H9 (cell line): ENCODE results near the gene CYP19A1. TPM values are rescaled to one million over a fixed set of nuclear protein-coding genes. Genes with fewer than 3 reads are reported as not detected.

Experiments
- DNase-seq: peaks from one replicate; pipeline ENCODE4 v3.0.0-alpha.2; 2017
- H2AFZ ChIP-seq: one replicate; pipeline ENCODE4 v1.6.1; 2013; ENCODE audit warnings: mild to moderate bottlenecking, low read length, control low read depth, moderate library complexity
- H2AK5ac ChIP-seq: 2 replicates; pipeline ENCODE4 v1.6.1; 2013; ENCODE audit warnings: low read length, control low read depth, mixed read lengths; ENCODE audit not compliant: insufficient read length
- H2BK120ac ChIP-seq: one replicate; pipeline ENCODE4 v1.6.1; 2013; ENCODE audit warnings: low read depth, mild to moderate bottlenecking, low read length, control low read depth, inconsistent platforms; ENCODE audit not compliant: poor library complexity, severe bottlenecking
- H2BK12ac ChIP-seq: 2 replicates; pipeline ENCODE4 v1.6.1; 2013; ENCODE audit warnings: low read length, control low read depth, mixed read lengths, low read depth; ENCODE audit not compliant: insufficient read length
- H2BK15ac ChIP-seq: 2 replicates; pipeline ENCODE4 v1.6.1; 2013; ENCODE audit warnings: low read depth, low read length, control low read depth
- H2BK20ac ChIP-seq: one replicate; pipeline ENCODE4 v1.6.1; 2013; ENCODE audit warnings: low read depth, mild to moderate bottlenecking, low read length, control low read depth, inconsistent platforms; ENCODE audit not compliant: poor library complexity, severe bottlenecking
- H2BK5ac ChIP-seq: 2 replicates; pipeline ENCODE4 v1.6.1; 2013; ENCODE audit warnings: low read length, control low read depth, mixed read lengths; ENCODE audit not compliant: insufficient read length
- H3K14ac ChIP-seq: 2 replicates; pipeline ENCODE4 v1.6.1; 2013; ENCODE audit warnings: low read length, control low read depth; ENCODE audit not compliant: insufficient read depth
- H3K18ac ChIP-seq: 2 replicates; pipeline ENCODE4 v1.6.1; 2013; ENCODE audit warnings: low read depth, mild to moderate bottlenecking, mixed read lengths, low read length, control low read depth; ENCODE audit not compliant: insufficient read length
- H3K23ac ChIP-seq: 2 replicates; pipeline ENCODE4 v1.6.1; 2013; ENCODE audit warnings: low read length, control low read depth, mixed read lengths, low read depth; ENCODE audit not compliant: insufficient read length
- H3K23me2 ChIP-seq: 2 replicates; pipeline ENCODE4 v1.6.1; 2013; ENCODE audit warnings: low read depth, mild to moderate bottlenecking, mixed read lengths, low read length, control low read depth; ENCODE audit not compliant: insufficient read length, poor library complexity, severe bottlenecking
- H3K27ac ChIP-seq: 2 replicates; pipeline ENCODE4 v1.5.1; 2013; ENCODE audit warnings: low read length, control low read depth, mixed read lengths, low read depth; ENCODE audit not compliant: insufficient read length
- H3K27me3 ChIP-seq: 2 replicates; pipeline ENCODE4 v1.6.1; 2013; ENCODE audit warnings: low read length, control low read depth, inconsistent platforms; ENCODE audit not compliant: insufficient read depth
- H3K4ac ChIP-seq: 2 replicates; pipeline ENCODE4 v1.6.1; 2013; ENCODE audit warnings: low read depth, mild to moderate bottlenecking, control low read depth, inconsistent platforms, low read length, moderate library complexity
- H3K4me1 ChIP-seq: 2 replicates; pipeline ENCODE4 v1.6.1; 2013; ENCODE audit warnings: low read length, control low read depth, inconsistent platforms; ENCODE audit not compliant: insufficient read depth
- H3K4me2 ChIP-seq: 2 replicates; pipeline ENCODE4 v1.6.1; 2013; ENCODE audit warnings: low read length, control low read depth, mixed read lengths; ENCODE audit not compliant: insufficient read length, insufficient read depth
- H3K56ac ChIP-seq: 2 replicates; pipeline ENCODE4 v1.6.1; 2013; ENCODE audit warnings: low read depth, mild to moderate bottlenecking, mixed read lengths, low read length, control low read depth; ENCODE audit not compliant: insufficient read length
- H3K79me1 ChIP-seq: 2 replicates; pipeline ENCODE4 v1.6.1; 2013; ENCODE audit warnings: low read depth, mild to moderate bottlenecking, moderate library complexity, low read length, control low read depth, inconsistent platforms; ENCODE audit not compliant: insufficient read depth, poor library complexity, severe bottlenecking
- H3K79me2 ChIP-seq: 2 replicates; pipeline ENCODE4 v1.6.1; 2013; ENCODE audit warnings: low read length, control low read depth, inconsistent platforms; ENCODE audit not compliant: insufficient read depth
- H3K9ac ChIP-seq: 2 replicates; pipeline ENCODE4 v1.6.1; 2013; ENCODE audit warnings: low read length, control low read depth, mixed read lengths; ENCODE audit not compliant: insufficient read length; ENCODE audit errors: extremely low read depth
- H3K9me3 ChIP-seq: one replicate; pipeline ENCODE4 v1.6.1; 2013; ENCODE audit warnings: low read depth, low read length, inconsistent platforms; ENCODE audit not compliant: control insufficient read depth
- H3T11ph ChIP-seq: one replicate; pipeline ENCODE4 v1.6.1; 2013; ENCODE audit warnings: mild to moderate bottlenecking, low read length, control low read depth, inconsistent platforms
- H4K20me1 ChIP-seq: one replicate; pipeline ENCODE4 v1.6.1; 2013; ENCODE audit not compliant: control insufficient read depth, insufficient read length, insufficient read depth
- H4K5ac ChIP-seq: 2 replicates; pipeline ENCODE4 v1.6.1; 2013; ENCODE audit warnings: low read depth, mild to moderate bottlenecking, mixed read lengths, low read length, control low read depth; ENCODE audit not compliant: insufficient read length
- H4K8ac ChIP-seq: replicated peaks from 2 replicates; pipeline ENCODE4 v1.6.1; 2013; ENCODE audit warnings: low read length, control low read depth, mixed read lengths, low read depth; ENCODE audit not compliant: insufficient read length
- H4K91ac ChIP-seq: 2 replicates; pipeline ENCODE4 v1.6.1; 2013; ENCODE audit warnings: low read depth, mild to moderate bottlenecking, moderate library complexity, mixed read lengths, low read length, control low read depth; ENCODE audit not compliant: insufficient read length
- H3K27ac Mint-ChIP-seq, 3 experiments: 2 replicates in 2 of 3; 3 replicates in 1 of 3; pipeline ENCODE4 v1.8.0; 2020 to 2021; ENCODE audit warnings: mixed read lengths in 3 of 3, mild to moderate bottlenecking in 1 of 3, moderate library complexity in 1 of 3
- H3K27me3 Mint-ChIP-seq: 2 replicates; pipeline ENCODE4 v1.8.0; 2021; ENCODE audit warnings: low read depth, mild to moderate bottlenecking, moderate library complexity, mixed read lengths
- H3K36me3 Mint-ChIP-seq, 3 experiments: 2 replicates in 2 of 3; 3 replicates in 1 of 3; pipeline ENCODE4 v1.8.0; 2020 to 2021; ENCODE audit warnings: low read depth in 3 of 3, mixed read lengths in 3 of 3; ENCODE audit not compliant: insufficient read depth in 1 of 3
- H3K4me1 Mint-ChIP-seq, 2 experiments: 2 replicates each; pipeline ENCODE4 v1.8.0; 2020; ENCODE audit warnings: mixed read lengths in 2 of 2
- H3K4me3 Mint-ChIP-seq, 2 experiments: 2 replicates in 1 of 2; 3 replicates in 1 of 2; pipeline ENCODE4 v1.8.0; 2020 to 2021; ENCODE audit warnings: mild to moderate bottlenecking in 2 of 2, mixed read lengths in 2 of 2, moderate library complexity in 1 of 2
- H3K9me3 Mint-ChIP-seq, 2 experiments: 2 replicates in 1 of 2; 3 replicates in 1 of 2; pipeline ENCODE4 v1.8.0; 2020; ENCODE audit warnings: mild to moderate bottlenecking in 2 of 2, mixed read lengths in 2 of 2, moderate library complexity in 1 of 2
- WGBS: extraction: QIAGEN DNeasy Blood & Tissue Kit; methylation state at CpG from one replicate; pipeline ENCODE4 v1.1.7; 2013; ENCODE audit warnings: missing lambda C conversion rate, low lambda C conversion rate, mixed read lengths; ENCODE audit not compliant: insufficient read length; ENCODE audit errors: extremely low coverage; 5-methylcytosine and 5-hydroxymethylcytosine counted together
- total RNA-seq: library from RNA; stranded (reverse); gene quantifications from 2 replicates; pipeline ENCODE4 v1.2.1, GENCODE V29; 2021
- TF ChIP-seq, protein P1 (sequence below): fragments of 200-600 bp; sonication (generic); conservative IDR thresholded peaks from 3 replicates; pipeline ENCODE4 v1.8.0; 2021; ENCODE audit warnings: antibody characterized with exemption, mild to moderate bottlenecking

The CYP19A1 gene
- total RNA-seq, 1 experiment from 2014 or later: not detected

- Mint-ChIP-seq H3K4me3 (no peak overlapping the region), H3K9me3 (no peaks in the 10 kb centered on the region), H3K4me1 (peaks cover 5 to 9% of the 10 kb centered on the region in 2 experiments), H3K27me3 (no peaks in the 10 kb centered on the region), H3K36me3 (no peaks in the 10 kb centered on the region), H3K27ac (no peak overlapping the region)
- Histone ChIP-seq H3K27ac (no peak overlapping the region), H3K9me3 (no peaks in the 10 kb centered on the region), H2BK5ac (no peak overlapping the region), H4K8ac (no peak overlapping the region), H4K20me1 (no peaks in the 10 kb centered on the region), H2BK120ac (no peak overlapping the region), H3K79me2 (no peaks in the 10 kb centered on the region), H3K14ac (no peak overlapping the region), H3K56ac (no peak overlapping the region), H3K18ac (no peak overlapping the region), H2AK5ac (no peak overlapping the region), H3K9ac (no peak overlapping the region), H3K4me2 (no peak overlapping the region), H2BK20ac (no peak overlapping the region), H2BK12ac (no peak overlapping the region), H3K27me3 (no peaks in the 10 kb centered on the region), H3K4ac (no peak overlapping the region), H3K79me1 (no peaks in the 10 kb centered on the region), H3K4me1 (no peaks in the 10 kb centered on the region), H2AFZ (no peak overlapping the region), H3K23me2 (no peaks in the 10 kb centered on the region), H3T11ph (no peak overlapping the region), H4K91ac (no peak overlapping the region), H4K5ac (no peak overlapping the region), H3K23ac (no peak overlapping the region), H2BK15ac (no peak overlapping the region)
- no peak for DNase-seq
- WGBS: no CpG with 5 or more reads among the region's 10 CpGs
- TF ChIP-seq, protein P1, sequence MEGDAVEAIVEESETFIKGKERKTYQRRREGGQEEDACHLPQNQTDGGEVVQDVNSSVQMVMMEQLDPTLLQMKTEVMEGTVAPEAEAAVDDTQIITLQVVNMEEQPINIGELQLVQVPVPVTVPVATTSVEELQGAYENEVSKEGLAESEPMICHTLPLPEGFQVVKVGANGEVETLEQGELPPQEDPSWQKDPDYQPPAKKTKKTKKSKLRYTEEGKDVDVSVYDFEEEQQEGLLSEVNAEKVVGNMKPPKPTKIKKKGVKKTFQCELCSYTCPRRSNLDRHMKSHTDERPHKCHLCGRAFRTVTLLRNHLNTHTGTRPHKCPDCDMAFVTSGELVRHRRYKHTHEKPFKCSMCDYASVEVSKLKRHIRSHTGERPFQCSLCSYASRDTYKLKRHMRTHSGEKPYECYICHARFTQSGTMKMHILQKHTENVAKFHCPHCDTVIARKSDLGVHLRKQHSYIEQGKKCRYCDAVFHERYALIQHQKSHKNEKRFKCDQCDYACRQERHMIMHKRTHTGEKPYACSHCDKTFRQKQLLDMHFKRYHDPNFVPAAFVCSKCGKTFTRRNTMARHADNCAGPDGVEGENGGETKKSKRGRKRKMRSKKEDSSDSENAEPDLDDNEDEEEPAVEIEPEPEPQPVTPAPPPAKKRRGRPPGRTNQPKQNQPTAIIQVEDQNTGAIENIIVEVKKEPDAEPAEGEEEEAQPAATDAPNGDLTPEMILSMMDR: no peak
Measured at GRCh38 chr15:51367322-51367976, 29.1 kb upstream of the CYP19A1 start.
